Adrenal gland (tissue), 5 donors: ENCODE data around the gene GCN1.

Experiments
- POLR2A ChIP-seq, 2 donors: fragments of 450-650 bp; IDR thresholded peaks; one replicate each; pipeline ENCODE4 v1.6.1; 2017; ENCODE audit warnings: antibody characterized with exemption in 2 of 2, mild to moderate bottlenecking in 2 of 2, moderate library complexity in 1 of 2
- TF ChIP-seq, protein P1 (sequence below), 6 experiments: fragments of 450-650 bp in 4 of 6; fragments of 200-600 bp in 2 of 6; sonication (generic) in 1 of 6; IDR thresholded peaks; 1 replicate in 5 of 6; 2 replicates in 1 of 6; pipeline versions ENCODE4 v1.5.1 to v1.8.0; 2016 to 2021; ENCODE audit warnings: antibody characterized with exemption in 6 of 6, mild to moderate bottlenecking in 2 of 6, moderate library complexity in 1 of 6
- donor health status: DM: no; HTN: no; CAD: no.

DNA sequence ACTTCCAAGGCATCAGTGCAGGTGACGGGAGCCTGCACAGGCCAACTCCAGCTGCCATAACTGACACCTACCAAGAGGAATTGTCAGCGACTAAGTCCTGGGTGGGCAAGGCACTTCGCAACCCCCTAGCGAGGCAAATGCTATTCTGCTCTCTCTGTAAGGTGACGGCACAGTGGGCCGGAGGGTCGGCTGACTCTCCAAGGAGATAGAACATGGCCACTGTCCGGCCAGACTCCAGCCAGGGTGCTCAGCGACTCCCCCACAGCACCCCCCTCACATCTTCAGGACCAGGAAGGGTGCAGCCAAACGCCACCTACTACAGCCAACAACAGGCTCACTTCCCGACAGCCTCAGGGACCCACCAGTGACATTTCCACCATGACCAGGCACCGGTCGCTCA lies 91.1 kb downstream of the GCN1 start:
- TF ChIP-seq, protein P1, sequence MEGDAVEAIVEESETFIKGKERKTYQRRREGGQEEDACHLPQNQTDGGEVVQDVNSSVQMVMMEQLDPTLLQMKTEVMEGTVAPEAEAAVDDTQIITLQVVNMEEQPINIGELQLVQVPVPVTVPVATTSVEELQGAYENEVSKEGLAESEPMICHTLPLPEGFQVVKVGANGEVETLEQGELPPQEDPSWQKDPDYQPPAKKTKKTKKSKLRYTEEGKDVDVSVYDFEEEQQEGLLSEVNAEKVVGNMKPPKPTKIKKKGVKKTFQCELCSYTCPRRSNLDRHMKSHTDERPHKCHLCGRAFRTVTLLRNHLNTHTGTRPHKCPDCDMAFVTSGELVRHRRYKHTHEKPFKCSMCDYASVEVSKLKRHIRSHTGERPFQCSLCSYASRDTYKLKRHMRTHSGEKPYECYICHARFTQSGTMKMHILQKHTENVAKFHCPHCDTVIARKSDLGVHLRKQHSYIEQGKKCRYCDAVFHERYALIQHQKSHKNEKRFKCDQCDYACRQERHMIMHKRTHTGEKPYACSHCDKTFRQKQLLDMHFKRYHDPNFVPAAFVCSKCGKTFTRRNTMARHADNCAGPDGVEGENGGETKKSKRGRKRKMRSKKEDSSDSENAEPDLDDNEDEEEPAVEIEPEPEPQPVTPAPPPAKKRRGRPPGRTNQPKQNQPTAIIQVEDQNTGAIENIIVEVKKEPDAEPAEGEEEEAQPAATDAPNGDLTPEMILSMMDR (IDR thresholded peaks at IDR 0.05): no peak
- no peak for TF ChIP-seq POLR2A (IDR thresholded peaks at IDR 0.05)
